HG03571 (cell line): ENCODE results near the gene TIAM1.

ENCODE experiments used
- ATAC-seq: cut with Tn5 transposase; IDR thresholded peaks from one replicate; pipeline ENCODE4 v1.9.1; 2021; ENCODE audit not compliant: unreplicated experiment

Gene TIAM1

DNA sequence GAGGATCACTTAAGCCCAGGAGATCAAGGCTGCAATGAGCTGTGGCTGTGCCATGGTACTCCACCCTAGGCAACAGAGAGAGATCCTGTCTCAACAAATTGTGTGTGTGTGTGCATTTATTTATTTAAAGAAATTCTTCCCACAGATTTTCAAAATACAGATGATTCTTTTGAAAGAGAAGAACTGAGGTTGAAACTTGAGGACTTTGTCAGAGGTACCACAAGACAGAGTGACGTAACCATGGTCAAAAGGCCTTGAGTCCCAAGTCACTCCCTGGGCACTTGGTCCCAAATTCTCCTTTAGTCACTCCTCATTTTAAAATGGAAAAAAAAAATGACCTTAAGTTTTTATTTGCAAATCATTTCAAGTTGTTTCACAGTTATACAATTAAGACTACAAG, 57.4 kb downstream of the TIAM1 start:
- no peak for ATAC-seq

- no peak for ATAC-seq
Observed at GRCh38 chr21:31284797-31285397, 59.2 kb downstream of the TIAM1 start.

DNA sequence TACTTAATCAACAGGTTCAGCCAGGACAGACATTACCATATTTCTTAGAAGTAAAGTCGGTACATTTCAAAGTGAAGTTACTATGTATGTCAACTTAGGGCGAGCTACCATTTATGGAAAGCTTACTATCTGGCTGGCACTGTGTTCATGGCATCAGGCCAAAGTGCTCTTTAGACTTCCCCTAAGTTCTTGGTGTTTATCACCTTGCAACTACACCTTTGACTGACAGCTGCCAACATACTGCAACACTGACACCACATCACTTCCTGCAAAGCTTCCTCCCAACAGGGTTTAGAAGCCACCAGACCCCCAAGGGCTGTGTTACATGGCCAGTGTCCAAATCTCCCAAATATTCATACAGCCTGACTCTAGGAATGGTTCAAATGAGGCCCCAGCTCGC, 61.0 kb downstream of the TIAM1 start:
- ATAC-seq = no peak

GRCh38 chr21:31282095-31282709, 61.9 kb downstream of the TIAM1 start:
- no peak for ATAC-seq

DNA sequence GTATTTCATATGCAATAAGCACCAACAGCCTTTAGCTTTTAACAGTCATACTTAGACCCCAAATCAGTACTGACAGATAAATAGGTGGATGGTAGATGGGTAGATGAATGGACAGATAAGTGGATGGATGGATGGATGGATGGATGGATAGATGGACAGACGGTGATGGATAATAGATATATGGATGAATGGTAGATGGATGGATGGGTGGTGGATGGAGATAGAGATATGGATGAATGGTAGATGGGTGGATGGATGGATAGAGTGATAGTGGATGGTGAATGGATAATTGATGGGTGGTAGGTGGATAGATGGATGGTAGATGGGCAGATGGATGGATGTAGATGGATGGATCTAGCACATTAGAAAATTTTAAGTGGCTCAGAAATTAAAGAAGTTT, 62.5 kb downstream of the TIAM1 start:
- ATAC-seq = no peak

DNA sequence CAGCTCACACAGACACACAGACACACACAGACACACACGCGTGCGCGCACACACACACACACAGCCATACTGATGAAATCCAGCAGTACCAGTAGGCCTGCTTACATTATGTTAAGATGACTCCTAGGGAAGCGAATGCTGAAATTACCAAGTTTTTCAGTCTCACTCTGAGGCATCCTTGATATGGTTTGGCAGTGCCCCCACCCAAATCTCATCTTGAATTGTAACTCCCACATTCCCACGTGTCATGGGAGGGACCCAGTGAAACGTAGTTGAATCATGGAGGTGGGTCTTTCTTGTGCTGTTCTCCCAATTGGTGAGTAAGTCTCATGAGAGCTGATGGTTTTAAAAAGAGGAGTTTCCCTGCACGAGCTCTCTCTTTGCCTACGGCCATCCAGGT, 64.1 kb downstream of the TIAM1 start:
- no peak for ATAC-seq

DNA sequence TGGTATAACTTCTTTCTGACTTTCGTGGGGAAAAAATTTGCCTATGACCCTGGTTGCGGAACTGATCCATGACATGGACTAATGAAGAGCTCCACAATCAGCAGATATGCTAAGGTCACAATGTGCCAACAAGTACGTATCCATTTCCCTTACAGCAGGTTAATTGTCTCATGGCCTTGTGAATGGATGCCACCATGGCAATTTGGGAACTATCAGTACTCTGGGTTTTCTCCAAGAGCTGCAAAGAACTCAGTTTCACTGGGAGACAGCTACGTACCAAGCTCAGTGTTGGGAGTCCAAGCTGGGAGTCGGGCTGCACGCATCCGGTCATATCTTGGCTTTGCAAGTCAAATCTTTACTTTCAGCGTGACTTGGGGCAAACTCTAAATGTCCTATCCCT, 64.8 kb downstream of the TIAM1 start:
- ATAC-seq = no peak

GRCh38 chr21:31278511-31279130, 65.4 kb downstream of the TIAM1 start:
- no peak for ATAC-seq

- ATAC-seq = no peak
Observed at GRCh38 chr21:31276663-31277062, 67.4 kb downstream of the TIAM1 start.

DNA sequence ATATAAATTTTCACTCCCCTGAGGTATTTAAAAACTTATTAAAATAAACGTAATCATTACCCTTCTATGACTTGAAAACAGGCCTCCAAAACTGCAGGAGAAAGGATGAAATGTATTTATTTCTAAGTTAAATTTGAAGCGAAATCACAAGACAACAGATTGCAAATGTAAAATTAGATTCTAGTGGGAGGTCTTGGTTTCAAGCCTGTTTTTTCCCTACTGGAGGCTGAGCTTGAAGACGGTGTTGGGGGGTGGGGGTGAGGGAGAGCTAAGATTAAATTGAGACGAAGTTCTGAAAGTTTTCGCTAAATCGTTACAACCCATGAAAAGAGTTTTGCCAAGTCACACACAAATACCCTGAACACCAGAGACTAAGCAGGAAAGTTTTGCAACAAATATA, 68.2 kb downstream of the TIAM1 start:
- ATAC-seq = no peak

DNA sequence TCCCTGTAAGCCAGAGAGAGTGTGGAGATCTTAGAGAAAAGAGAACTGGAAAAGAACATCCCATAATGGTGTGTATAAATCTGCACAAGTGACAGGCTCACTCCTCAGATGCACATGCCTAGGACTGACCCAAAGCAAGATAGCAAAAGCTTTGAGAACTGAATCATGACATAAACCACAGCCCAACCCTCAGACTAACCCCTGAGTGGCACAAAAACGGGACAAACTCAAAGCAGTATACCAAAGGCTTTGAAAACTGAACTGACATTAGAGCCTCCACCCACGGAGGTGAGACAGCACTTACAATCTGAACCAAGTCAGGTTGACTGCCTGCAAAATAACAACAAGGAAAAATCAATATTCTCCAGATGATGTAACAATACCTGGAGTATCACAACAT, 70.8 kb downstream of the TIAM1 start:
- ATAC-seq = no peak

DNA sequence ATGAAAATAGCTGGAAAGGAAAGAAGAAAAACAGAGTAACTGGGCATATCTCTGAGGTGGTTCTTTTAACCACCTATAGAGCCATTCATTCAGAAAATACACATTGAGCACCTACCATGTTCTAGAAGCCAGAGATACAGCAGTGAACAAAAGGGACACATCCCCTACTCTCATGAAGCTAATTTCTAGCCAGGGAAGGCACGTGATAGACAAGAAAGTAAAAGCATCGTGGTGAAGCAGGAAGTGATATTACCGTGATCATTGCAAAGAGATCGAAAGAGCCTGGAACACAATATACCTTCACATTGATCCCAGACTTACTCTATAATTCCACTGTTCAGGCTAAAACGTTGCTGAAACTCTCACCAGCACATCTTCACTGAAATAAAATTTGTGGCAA, 76.0 kb downstream of the TIAM1 start:
- ATAC-seq = no peak

- ATAC-seq = no peak
Observed at GRCh38 chr21:31267644-31268043, 76.4 kb downstream of the TIAM1 start.

DNA sequence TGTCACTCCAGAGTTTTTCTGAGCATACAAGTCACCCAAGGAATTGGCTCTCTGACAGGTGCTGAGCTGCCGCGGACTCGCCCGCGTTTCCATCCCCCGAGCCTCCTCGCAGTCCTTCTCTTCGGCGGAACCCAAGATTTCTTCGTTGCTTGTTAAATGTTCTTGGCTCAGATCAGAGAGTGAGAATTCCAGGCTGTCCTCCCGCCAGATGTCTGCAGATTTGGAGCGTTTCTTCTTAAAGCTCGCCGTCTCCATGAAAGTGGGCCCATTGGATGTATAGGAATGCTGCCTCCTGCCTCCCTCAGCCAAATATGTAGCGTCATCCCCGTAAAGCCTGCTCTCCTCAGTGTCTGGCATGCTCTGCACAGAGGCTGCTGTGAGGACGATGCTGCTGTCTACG, 77.8 kb downstream of the TIAM1 start:
- ATAC-seq = no peak

DNA sequence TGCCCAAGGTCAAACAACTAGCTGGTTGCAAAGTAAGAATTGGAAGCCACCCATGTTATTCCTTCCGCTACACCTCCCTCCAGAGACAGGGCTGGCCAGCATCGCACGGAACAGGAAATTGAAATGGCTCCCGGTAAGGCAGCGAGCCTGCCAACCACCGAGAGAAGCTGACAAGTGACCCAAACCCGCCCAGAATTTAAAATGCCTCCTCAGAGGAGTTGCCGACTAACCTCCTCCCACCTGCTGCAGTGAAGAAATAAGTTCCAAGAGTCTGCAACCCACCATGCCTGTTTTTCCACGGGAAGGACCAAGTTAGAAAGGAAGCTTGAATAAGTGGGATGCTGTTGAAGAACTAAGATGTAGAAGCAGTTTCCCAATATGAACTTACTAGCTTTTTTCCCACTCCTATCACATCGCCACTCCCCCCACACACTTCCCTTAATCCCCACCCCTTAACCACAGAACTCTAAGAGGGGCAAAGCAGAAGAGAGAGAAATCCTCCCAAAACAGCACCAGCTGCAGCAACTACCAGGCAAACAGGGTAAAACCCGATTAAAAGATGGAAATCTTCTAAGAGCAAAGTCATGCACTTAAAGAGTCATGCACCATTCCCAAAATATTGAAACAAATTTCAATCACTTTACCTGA, 78.6 kb downstream of the TIAM1 start:
- ATAC-seq = no peak

GRCh38 chr21:31264574-31264973, 79.5 kb downstream of the TIAM1 start:
- ATAC-seq = no peak

- no peak for ATAC-seq
Observed at GRCh38 chr21:31262728-31263127, 81.3 kb downstream of the TIAM1 start.

DNA sequence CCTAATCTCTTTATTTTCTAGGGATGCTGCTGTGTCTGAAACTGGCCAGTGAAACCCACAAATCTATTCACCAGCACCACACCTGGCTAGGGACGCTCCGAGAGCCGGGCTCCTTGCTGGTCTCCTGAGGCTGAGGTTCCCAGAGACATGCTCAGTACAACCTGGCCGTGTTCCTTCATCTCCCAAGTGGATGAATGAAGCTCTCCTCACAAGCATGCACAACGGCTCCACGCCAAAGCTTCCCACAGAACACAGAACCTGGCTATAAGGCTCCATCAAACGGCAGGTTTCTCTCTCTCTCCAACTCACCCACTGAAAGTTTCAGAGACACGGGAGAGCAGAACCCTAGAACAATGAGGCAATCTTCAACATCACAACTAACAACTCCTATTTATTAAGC, 82.3 kb downstream of the TIAM1 start:
- no peak for ATAC-seq

DNA sequence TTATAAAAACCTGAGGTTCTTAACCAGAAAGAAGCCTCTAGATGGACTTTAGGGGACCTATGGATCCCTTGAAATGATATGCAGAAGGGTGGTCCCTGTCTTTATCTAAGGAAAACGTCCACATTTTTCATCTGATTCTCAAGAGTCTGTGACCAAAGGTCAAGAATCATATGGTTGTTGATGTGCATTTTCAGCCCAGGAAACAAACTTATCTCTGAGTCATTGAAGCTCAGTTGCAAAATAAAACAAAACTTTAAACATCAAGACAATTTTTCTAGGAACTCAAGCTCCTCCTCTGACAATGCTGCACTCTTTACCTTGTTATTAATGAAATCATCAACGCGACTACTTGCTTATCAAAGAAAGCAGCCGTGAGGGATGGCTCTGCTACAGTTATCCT, 83.3 kb downstream of the TIAM1 start:
- no peak for ATAC-seq

DNA sequence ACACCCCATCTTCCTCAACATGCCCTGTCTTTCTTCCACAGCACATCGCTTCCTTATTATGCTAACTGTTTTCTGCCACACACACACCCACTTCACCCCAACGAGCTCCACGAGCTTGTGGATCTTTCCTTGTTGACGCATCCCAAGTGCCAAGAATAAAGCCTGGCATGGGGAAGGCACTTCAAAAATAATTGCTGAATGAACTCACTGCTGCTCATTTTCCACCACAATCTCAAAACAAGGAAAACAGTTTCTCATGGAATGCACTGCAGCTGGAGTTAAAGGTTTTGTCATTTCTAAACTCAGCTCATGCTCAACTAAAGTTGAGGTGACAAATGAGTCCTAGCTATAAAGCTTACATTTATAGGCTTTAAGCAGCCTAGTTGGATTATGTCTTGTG, 86.0 kb downstream of the TIAM1 start:
- no peak for ATAC-seq

DNA sequence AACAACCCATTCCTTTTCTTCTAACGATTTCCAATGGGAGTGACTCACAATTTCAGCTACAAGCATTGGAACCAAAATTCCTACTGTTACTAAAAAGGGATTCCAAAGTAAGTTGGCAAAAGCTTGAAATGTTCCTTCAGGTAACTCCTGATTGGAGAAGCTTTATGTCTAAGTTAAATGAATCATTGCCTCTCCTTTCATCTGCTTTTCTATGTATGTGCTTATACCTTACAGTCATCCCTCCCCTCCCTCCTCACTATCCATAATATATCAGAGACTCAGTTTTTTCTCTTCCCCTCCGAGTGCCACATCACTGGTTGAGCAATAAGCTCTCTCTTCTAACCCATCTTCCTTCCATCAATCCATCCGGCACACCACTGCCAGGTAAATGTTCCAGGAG, 86.8 kb downstream of the TIAM1 start:
- no peak for ATAC-seq

GRCh38 chr21:31255896-31256295, 88.2 kb downstream of the TIAM1 start:
- ATAC-seq = no peak
